ENCODE results near the gene CRLF3.
"Not testable (repeated sequence)": the region's sequence is repeated elsewhere in the genome, so short reads cannot be mapped to it uniquely, and the experiment has no call there.

Gene CRLF3, protein sequence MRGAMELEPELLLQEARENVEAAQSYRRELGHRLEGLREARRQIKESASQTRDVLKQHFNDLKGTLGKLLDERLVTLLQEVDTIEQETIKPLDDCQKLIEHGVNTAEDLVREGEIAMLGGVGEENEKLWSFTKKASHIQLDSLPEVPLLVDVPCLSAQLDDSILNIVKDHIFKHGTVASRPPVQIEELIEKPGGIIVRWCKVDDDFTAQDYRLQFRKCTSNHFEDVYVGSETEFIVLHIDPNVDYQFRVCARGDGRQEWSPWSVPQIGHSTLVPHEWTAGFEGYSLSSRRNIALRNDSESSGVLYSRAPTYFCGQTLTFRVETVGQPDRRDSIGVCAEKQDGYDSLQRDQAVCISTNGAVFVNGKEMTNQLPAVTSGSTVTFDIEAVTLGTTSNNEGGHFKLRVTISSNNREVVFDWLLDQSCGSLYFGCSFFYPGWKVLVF

DNA sequence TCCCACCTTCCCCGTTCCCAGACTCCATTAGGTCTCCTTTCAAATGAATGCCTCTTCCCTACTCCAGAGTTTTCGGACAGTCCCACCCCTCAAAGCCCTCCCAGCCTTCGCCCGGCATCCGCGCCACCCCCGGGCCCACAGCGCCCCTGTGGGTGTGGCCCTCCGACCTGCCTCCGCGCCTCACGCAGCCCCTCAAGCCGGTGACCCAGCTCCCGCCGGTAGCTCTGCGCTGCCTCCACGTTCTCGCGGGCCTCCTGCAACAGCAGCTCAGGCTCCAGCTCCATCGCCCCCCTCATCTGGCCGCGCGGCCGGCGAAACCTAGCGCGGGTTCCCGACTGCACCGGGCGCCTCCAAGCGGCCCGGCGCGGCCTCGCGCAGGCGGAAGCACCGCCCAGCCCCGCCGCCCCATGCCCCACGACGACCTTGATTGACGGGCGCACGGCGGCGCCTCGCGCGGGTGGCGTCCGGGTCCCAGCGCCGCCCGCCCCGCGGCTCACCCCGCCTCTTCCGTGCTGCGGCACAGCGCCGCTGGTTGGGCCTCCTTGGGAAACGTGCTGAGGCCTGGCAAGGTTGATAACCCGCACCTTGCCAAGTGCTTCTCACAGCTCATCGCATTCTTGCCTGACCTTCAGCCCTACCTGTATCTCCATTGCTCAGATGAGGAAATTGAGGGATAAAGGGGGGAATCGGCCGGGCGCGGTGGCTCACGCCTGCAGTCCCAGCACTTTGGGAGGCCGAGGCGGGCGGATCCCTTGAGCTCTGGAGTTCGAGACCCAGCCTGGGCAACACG lies at the start of gene CRLF3:
CRLF3 (minus strand) TSS at position 337 of the 790 bp plus-strand sequence; CDS start at position 296, 41 bp downstream.
- peak; percentile 93 for DNase-seq

DNA sequence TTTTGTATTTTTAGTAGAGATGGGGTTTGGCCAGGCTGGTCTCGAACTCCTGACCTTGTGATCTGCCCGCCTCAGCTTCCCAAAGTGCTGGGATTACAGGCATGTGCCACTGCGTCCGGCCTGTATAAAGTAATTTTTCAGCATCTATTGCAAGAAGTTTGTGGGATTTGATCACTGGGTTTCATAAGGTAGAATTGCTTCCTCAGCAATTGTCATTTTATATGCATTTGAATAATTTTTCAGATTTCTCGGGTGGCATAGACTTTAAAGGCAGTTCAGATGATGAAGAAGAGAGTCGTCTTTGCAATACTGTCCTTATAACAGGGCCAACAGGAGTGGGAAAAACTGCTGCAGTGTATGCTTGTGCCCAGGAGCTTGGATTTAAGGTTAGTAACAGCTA lies 44.5 kb upstream of the CRLF3 start:
- no peak for DNase-seq

DNA sequence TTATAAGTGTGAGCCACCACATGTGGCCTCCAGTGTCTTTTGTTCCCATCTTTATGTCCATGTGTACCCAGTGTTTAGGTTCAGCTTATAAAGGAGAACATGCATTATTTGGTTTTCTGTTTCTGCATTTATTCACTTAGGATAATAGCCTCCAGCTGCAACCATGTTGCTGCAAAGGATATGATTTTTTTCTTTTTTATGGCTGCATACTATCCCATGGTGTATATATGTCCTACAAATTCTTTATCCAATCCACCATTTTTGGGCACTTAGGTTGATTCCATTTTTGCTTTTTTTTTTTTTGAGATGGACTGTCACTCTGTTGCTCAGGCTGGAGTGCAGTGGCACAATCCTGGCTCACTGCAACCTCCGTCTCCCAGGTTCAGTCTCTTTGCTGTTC lies 40.1 kb upstream of the CRLF3 start:
- DNase-seq: no peak

DNA sequence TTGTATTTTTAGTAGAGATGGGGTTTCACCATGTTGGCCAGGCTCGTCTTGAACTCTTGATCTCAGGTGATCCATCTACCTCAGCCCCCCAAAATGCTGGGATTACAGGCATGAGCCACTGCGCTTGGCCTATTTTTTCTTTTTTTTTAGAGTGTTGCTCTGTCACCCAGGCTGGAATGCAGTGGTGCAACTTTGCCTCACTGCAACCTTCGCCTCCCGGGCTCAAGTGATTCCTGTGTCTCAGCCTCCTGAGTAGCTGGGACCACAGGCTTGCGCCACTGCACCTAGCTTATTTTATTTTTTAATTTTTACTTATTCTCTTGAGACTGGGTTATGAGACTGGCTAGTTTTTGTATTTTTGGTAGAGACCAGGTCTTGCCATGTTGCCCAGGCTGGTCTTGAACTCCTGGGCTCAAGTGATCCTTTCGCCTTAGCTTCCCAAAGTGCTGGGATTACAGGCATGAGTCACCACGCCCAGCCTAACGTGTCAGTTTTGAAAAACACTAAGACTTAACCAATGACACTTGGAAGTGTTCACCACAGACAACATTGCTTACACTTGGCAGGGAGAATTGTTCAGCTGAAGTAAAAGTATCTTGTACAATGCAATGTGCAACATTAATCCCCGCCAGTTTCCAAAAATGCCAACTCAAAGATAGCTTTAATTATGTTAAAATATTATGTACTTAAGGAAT lies 34.2 kb upstream of the CRLF3 start:
- no peak for DNase-seq

DNA sequence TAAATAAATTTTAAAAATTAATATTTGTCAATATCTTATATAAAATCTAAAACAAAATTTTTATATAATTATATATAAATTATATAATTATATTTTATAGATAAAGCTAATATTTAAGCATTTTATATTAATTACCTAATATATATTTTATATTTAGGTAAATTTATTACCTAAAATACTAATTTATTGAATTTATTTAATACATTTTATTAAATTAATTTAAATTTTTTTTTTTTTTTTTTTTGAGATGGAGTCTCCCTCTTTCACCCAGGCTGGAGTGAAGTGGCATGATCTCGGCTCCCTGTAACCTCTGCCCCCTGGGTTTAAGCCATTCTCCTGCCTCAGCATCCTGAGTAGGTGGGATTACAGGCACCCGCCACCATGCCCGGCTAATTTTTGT lies 29.7 kb upstream of the CRLF3 start:
- DNase-seq: no peak

DNA sequence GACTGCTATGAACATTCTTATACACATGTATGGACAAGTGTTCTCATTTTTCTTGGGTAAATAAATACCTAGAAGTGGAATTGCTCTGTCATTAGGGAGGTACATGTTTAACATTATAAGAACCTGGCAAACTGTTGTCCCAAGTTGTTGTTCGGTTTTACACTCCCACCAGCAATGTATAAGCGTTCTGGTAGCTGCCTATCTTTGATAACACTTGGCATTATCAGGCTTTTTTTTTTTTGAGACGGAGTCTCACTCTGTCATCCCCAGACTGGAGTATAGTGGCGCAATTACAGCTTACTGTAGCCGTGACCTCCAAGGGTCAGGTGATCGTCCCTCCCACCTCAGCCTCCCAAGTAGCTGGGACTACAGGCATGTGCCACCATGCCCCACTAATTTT lies 23.5 kb upstream of the CRLF3 start:
- DNase-seq: no peak

DNA sequence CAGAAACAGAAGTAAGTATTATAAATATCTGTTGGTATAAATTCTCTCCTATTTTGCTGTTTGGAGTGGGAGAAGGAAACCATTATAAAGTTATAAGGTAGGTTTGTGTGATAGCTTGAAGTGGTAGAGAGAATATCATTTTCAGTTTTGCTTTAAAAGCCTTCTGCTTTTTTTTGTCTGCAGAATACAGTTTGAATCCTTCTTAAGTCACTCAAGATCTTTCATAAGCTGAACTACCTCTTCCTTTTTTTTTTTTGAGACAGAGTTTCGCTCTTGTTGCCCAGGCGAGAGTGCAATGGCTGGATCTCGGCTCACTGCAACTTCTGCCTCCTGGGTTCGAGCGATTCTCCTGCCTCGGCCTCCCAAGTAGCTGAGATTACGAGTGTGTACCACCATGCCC lies 16.3 kb upstream of the CRLF3 start:
- DNase-seq: no peak

DNA sequence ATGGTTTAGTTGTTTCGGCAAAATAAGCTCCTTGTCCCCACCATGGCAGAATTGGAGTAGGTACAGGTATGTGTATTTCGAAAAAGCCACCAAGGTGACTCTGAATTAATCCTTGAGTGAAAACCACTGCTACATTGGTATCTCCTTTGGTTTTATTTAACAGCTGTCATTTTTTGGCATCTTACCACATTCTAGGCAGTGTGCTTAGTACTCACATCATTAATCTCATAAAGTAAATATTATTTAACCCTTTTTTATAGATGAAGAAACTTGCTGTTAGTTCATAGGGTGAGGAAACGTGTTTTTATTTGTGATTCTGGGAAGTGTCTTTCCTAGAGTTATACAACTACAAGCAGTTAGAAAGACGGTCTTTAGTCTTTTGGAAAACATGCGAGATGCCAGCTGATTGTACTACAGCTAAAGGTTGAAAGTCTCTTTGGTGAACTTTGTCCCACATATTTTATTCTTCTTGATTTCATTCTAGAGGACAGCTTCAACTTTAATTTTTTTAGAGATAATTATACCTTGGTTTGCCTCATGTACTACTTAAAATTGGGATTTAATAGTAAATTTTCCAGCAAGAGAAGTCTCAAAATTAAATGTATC lies 13.8 kb upstream of the CRLF3 start:
- DNase-seq: no peak

DNA sequence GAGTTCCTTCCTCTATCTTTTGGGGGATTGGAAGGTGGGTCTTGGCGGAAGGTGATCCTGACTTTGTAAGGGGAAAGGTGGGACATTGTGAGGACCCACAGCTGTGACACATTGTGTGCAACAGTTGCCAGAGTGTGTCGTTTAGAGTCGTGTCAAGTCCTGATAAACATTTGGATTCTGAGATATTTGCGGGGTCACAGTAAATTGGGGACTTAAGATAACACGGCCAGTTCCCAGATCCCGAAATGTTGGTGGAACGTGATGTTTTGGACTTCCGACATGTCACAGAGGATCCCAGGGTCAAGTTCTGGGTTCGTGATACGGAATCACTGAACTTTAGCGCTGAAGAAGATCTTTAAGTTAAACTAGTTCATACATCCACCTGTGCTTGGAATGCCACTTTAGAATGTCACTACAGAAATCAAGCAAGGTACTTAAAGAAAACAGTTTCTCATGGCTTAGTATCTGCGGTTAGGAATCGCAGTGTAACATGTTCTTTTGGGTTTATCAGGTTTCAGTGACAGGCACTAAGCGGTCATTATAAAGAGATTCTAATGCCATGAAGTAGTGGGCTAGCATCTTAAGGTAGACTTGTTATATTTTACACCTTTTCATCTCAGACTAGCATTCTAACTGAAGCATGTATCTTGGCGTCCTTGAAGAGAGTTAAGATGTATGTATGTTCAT lies 8.1 kb upstream of the CRLF3 start:
- DNase-seq: no peak

DNA sequence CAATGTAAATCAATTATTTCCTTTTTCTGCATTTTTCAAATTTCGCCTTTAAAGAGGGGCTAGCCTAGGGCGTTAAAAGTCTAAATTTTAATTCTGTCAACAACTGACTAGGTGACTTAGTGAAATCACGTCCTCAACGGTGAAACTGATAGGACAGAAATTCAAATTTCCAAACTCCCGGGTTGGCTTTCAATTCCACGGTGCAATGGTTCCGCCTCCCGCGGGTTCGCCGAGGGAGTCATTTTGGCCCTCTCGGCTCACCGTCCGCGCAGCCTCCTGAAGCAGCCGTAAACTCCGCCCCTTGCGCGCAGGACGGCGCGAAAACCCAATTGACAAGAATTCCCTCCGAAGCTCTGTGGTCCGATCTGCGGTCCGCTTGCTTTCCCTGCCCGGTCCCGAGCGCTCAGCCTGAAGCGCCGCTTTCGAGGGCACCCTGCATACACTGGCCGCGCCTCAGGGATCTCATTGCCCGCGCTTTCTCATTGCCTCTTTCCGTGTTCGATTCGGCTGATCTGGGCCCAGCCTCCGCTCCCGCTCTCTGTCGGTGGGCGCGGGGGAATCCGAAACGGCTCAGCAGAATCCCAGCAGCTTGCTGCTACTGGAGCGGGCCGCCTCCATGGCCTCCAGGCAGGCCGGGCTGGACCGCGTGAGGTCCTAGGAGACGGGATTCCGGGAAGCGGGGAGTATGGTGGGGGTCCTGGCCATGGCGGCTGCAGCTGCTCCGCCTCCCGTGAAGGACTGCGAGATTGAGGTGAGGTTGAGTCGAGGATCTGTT lies 7.4 kb upstream of the CRLF3 start, which contains the start of gene ATAD5:
ATAD5 (plus strand) TSS at position 304 of the 775 bp plus-strand sequence; CDS start at position 686, 382 bp downstream.
- DNase-seq: peak; percentile 90

DNA sequence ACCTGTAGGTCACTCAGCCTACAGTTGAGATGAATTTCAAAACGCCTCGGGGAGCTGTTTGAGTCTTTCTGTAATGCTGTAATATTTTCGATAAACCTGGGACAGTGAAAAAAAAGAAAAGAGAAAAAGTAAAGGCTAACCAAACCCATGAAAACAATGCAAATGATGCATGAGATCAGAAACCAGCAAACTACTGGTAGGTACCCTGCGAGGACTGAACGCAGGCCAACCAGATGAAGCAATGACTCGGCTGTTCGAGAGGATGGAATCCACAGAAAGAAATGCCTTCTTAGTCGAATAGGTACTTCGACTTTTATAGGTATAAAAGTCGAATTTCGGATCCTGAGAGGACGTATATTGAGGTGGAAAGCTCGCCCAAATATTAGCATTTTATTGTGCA lies 6.8 kb upstream of the CRLF3 start:
- DNase-seq: no peak

DNA sequence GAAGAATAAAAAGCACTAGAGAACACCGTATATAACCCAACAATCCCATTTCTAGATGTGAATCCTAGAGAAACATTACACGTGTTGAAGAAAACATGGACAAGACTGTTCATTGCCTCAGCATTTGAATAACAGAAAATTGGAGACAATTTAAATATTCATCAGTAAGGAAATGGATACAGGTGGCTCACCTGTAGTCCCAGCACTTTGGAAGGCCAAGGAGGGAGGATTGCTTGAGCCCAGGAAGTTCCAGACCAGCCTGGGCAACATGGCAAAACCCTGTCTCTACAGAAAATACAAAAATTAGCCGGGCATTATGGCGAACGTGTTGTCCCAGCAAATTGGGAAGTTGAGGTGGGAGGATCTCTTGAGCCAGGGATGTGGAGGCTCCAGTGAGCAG lies 4.5 kb upstream of the CRLF3 start:
- no peak for DNase-seq

DNA sequence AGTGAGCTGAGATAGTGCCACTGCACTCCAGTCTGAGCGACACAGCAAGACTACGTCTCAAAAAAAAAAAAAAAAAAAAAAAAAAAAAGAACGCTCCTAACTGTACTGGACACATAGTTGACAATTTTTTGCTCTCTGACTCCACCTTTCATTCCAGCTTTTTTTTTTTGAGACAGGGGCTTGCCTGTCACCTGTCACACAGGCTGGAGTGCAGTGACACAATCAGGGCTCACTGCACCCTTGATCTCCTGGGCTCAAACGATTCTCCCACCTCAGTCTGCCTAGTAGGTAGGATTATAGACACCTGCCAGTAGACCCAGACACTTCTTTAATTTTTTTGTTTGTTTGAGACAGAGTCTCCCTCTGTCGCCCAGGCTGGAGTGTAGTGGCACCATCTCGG lies 2.6 kb upstream of the CRLF3 start:
- no peak for DNase-seq

DNA sequence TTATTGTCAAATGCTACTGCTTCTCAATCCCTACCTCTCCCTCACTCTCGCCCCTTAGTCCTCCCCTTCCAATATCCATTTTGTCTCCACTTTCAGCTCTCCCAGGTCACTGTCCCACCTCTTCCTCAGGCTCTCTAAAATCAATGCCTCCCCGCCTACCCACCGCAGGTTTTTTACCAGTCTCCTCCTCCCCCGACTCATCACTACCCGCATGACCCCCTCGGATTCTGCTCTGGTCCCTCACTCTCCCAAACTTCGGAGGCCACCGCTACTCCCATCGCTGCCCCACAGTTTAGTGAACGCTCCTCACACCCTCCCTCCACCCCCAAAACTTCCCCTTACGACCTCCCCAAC lies 513 bp downstream of the CRLF3 start:
- no peak for DNase-seq

DNA sequence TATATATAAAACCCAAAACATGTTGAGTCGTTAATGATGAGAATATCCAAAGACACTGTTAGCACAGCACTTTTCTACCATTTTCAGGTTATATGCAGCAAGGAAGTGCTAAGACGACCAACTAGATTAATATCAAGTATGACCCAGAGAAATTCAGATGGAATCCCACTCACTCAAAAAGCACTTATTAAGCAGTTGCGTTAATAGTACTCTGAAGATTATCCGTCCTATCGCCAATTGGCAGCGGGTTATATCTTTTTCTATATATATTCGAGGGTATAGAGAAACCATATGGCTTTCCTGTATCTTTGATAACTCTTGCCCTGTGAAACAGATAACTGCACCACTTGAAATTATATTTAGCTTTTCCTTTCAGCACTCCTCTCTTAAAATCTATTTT lies 1.1 kb downstream of the CRLF3 start:
- no peak for DNase-seq

DNA sequence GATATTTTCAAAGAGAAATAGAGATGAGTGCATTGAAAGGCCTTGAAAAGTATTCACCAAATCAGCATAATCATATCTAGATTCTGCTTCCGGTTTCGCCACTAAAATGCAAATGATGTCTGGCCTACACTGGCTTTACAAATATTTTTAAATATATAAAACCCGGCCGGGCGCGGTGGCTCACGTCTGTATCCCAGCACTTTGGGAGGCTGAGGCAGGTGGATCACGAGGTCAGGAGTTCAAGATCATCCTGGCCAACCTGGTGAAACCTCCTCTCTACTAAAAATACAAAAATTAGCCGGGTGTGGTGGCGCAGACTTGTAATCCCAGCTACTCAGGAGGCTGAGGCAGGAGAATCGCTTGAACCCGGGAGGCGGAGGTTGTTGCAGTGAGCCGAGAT lies 1.6 kb downstream of the CRLF3 start:
- not testable (repeated sequence) for DNase-seq

DNA sequence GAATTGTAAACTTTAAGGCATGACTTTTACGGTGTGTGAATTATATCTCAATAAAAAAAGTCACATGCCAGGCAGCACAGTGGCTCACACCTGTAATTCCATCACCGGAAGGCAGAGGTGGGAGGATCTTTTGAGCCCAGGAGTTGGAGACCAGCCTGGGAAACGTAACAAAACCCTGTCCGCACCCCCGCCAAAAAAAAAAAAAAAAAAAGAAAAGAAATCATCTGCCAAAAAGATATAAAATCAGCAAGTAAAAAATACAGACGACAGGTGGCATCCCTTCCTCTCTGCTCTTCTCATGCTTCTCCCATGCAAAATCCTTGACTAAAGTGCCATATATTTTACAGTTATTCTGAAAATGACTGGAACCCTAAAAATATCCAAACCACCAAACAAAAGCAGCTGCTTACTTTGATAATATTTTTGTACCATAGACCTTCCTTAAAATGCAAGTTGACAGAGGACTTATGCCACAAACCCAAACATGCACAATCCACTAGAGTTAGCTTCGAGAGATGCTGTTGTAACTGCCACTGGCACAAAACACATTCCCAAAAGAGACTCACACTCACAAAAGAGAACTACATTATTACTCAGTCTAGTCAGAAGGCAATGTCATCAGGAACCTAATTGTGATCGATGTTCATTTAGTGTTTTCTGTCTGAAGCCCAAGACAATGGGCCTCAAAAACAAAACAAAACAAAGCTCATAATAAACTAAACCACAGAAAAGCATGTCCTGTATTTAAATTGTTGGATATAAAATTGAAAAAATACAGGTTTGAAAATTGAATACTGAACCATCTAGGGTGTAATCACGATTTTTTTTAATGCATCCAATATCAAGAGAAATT lies 2.4 kb downstream of the CRLF3 start:
- no peak for DNase-seq

DNA sequence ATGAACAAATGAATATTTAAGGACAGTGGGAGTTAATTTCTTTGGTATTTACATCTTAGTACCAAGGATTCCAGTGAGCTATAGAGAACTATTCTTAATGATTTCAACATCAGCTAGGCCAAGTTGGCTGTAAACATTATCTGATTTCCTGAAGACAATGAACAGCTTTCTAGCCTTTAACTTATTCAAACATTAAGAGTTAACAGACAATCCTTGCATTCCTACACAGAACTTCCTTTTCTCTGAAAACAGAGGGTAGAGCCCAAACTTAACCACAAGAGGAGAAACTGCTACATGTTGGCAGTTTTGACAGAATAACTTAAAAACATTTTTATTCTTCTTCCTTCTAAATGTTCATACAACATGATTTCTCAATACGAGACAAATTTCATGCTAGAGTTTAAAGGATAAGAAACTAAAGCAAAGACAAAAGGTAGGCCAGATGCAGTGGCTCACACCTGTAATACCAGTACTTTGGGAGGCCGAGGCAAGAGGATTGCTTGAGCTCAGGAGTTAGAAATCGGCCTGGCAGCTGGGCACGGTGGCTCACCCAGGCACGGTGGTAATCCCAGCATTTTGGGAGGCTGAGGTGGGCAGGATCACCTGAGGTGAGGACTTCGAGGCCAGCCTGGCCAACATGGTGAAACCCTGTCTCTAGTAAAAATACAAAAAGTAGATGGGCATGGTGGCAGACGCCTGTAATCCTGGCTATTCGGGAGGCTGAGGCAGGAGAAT lies 4.4 kb downstream of the CRLF3 start:
- DNase-seq: no peak

DNA sequence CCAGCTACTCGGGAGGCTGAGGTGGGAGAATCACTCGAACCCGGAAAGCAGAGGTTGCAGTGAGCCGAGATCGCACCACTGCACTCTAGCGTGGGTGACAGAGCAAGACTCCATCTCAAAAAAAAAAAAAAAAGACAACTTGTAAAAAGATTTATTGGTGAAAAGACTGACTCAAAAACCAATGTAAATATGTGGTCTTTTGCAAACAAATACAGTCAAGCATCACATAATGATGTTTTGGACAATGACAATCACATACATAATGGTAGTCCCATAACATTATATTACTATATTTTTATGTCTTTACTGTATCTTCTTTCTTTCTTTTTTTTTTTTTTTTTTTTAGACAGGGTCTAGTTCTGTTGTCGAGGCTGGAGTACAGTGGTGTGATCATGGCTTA lies 8.3 kb downstream of the CRLF3 start:
- no peak for DNase-seq

DNA sequence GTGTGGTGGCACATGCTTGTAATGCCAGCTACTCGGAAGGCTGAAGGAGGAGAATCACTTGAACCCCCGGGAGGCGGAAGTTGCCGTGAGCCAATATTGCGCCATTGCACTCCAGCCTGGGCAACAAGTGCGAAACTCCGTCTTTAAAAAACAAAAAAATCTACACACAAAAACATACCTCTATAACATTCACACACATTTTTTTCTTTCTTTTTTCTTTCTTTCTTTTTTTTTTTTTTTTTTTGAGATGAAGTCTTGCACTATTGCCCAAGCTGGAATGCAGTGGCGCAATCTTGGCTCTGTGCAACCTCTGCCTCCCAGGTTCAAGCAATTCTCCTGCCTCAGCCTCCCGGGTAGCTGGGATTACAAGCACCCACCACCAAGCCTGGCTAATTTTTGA lies 9.6 kb downstream of the CRLF3 start:
- not testable (repeated sequence) for DNase-seq
